Spleen (tissue), 11 donors: ENCODE measurements around the gene WASF2. TPM values are rescaled to one million over a fixed set of nuclear protein-coding genes. Genes with fewer than 3 reads are reported as not detected.

Experiments used
- DNase-seq: peaks from one replicate; pipeline ENCODE4 v3.0.0-alpha.2; 2020
- H3K27ac ChIP-seq, 8 donors: fragments of 200-600 bp; sonication (generic) in 7 of 8; 1 replicate in 4 of 8; 2 replicates in 4 of 8; pipeline versions ENCODE4 v1.5.0 to v1.8.0; 2016 to 2021; ENCODE audit warnings: inconsistent platforms in 4 of 8, mild to moderate bottlenecking in 4 of 8, moderate library complexity in 1 of 8
- H3K27me3 ChIP-seq, 7 donors: fragments of 200-600 bp; sonication (generic) in 6 of 7; replicated peaks in 1 of 7; 1 replicate in 4 of 7; 2 replicates in 3 of 7; pipeline versions ENCODE4 v1.5.0 to v1.8.0; 2016 to 2021; ENCODE audit warnings: inconsistent platforms in 3 of 7, mild to moderate bottlenecking in 1 of 7
- H3K36me3 ChIP-seq, 6 donors: fragments of 200-600 bp; sonication (generic) in 5 of 6; 1 replicate in 4 of 6; 2 replicates in 2 of 6; pipeline versions ENCODE4 v1.5.0 to v1.8.0; 2016 to 2021; ENCODE audit warnings: inconsistent platforms in 2 of 6
- H3K4me1 ChIP-seq, 6 donors: fragments of 200-600 bp; sonication (generic) in 5 of 6; 1 replicate in 3 of 6; 2 replicates in 3 of 6; pipeline versions ENCODE4 v1.5.0 to v1.8.0; 2016 to 2021; ENCODE audit warnings: inconsistent platforms in 3 of 6
- H3K4me3 ChIP-seq, 8 donors: fragments of 200-600 bp; sonication (generic) in 7 of 8; 1 replicate in 4 of 8; 2 replicates in 4 of 8; pipeline versions ENCODE4 v1.5.0 to v1.8.0; 2016 to 2021; ENCODE audit warnings: inconsistent platforms in 4 of 8, mild to moderate bottlenecking in 4 of 8, moderate library complexity in 2 of 8
- H3K9me3 ChIP-seq, 8 donors: fragments of 200-600 bp; sonication (generic) in 7 of 8; 1 replicate in 4 of 8; 2 replicates in 4 of 8; pipeline versions ENCODE4 v1.5.0 to v1.8.0; 2016 to 2021; ENCODE audit warnings: inconsistent platforms in 4 of 8
- CTCF ChIP-seq, 11 experiments: fragments of 200-600 bp in 7 of 11; fragments of 450-650 bp in 4 of 11; sonication (generic) in 4 of 11; IDR thresholded peaks in 8 of 11; conservative IDR thresholded peaks in 3 of 11; 1 replicate in 7 of 11; 2 replicates in 4 of 11; pipeline versions ENCODE4 v1.4.0 to v1.8.0; 2016 to 2021; ENCODE audit warnings: antibody characterized with exemption in 11 of 11, inconsistent platforms in 4 of 11, mild to moderate bottlenecking in 1 of 11
- POLR2A ChIP-seq, 3 donors: fragments of 450-650 bp; IDR thresholded peaks; one replicate each; pipeline ENCODE4 v1.5.1; 2017; ENCODE audit warnings: antibody characterized with exemption in 3 of 3, mild to moderate bottlenecking in 1 of 3
- POLR2AphosphoS5 ChIP-seq, 3 donors: sonication (generic); formaldehyde crosslinking; IDR thresholded peaks; one replicate each; pipeline ENCODE4 v1.5.1; 2017; ENCODE audit warnings: antibody characterized with exemption in 3 of 3
- WGBS, 5 donors: extraction: QIAGEN DNeasy Blood & Tissue Kit in 3 of 5; methylation state at CpG; one replicate each; pipeline versions ENCODE4 v1.1.5 to v1.1.7; 2013 to 2018; 5-methylcytosine and 5-hydroxymethylcytosine counted together
- intact Hi-C: fragments of 100-400 bp; cut with DNase I; formaldehyde crosslinking; loops from one replicate; pipeline ENCODE4 v1.15.0; 2023; ENCODE audit warnings: low total_unique reads
- polyA plus RNA-seq, 3 donors: library from polyadenylated mRNA; stranded (reverse); fragments of 200-250 nt; gene quantifications; one replicate each; pipeline ENCODE4 v1.2.1, GENCODE V29; 2013
- total RNA-seq, 7 donors: library from RNA; depleted of rRNA in 3 of 7; stranded (reverse); fragments of >200 nt in 3 of 7; fragmentation: NEBNext Ultra II Directional in 4 of 7; extraction: Animal tissue kit (Norgen Biotek cat#: 25700) in 4 of 7; gene quantifications; one replicate each; pipeline versions ENCODE4 v1.1.0 to v1.2.1, GENCODE V29; 2016 to 2021
- donor health status: healthy with polysubstance abuse.
- donor health status: DM: no; HTN: no; CAD: no; lungs with moderate emphysema.
- donor health status: DM: no; HTN: no; CAD: no.
- donor health status: Bipolar disorder and iron deficiency.
- donor health status: healthy.
- donor health status: DM: no; HTN: no; CAD: no.
- donor health status: DM: yes; HTN: yes; CAD: no.

Gene WASF2
- total and polyA plus RNA-seq, 10 donors, result 17.2 to 196 (median 95.6) TPM

DNA sequence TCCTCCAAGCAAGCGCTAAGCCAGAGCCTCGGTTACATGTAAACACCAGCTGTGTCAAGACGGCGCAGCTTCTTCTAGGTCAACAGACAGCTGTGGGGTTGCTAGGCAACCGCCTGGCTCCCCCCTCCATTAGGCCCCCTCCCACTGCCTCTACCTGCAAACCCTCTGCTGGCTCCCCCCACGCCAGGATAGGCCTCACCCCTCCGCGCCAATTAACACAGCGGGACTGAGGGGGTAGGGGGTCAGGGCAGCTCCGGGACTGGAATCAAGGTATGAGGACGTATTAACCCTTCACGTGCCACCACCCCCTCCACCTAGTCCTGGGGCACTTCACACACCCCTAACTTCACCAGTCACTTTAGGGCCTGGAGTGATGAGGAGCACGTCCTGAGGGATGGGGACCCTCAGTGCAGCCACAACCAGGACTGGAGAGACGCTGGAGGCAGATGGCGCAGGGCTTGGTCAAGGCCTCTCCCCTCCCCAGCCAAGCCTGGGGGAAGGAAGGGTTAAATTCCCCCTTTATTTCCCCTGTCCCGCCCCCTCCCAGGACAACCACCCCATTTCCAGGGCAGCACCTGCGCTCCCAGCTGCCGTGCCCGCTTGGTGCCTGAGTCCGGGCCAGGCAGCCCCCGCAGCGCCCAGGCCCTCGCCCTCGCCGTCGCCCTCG, 37.4 kb upstream of the WASF2 start:
- peak overlapping the region in 7 of 8 donors; percentile 26 to 67 (median 43) for H3K4me3 ChIP-seq
- H3K9me3 ChIP-seq, result no peaks in the 10 kb centered on the region
- no peak for DNase-seq
- H3K4me1 ChIP-seq, result peaks cover 41 to 89% (median 72%) of the 10 kb centered on the region in 6 donors
- intact Hi-C loops, result no loop called here
- peaks cover 0 to 3% (median 0%) of the 10 kb centered on the region in 6 donors for H3K36me3 ChIP-seq
- H3K27me3 ChIP-seq, result peaks cover 0 to 15% (median 0%) of the 10 kb centered on the region in 7 donors
- H3K27ac ChIP-seq, result peak overlapping the region in 7 of 8 donors; percentile 60 to 85 (median 81)
- 24 to 42% (median 28%) methylated on average over 8 to 27 of the region's 27 CpGs for WGBS, 5 donors
- TF ChIP-seq POLR2A (IDR thresholded peaks at IDR 0.05), result no peak
- TF ChIP-seq CTCF (IDR thresholded peaks at IDR 0.05 in 8 of 11, conservative IDR thresholded peaks at IDR 0.05 in 3 of 11), result no peak
- TF ChIP-seq POLR2AphosphoS5 (IDR thresholded peaks at IDR 0.05), result peak in 1 of 3 donors; percentile 34

DNA sequence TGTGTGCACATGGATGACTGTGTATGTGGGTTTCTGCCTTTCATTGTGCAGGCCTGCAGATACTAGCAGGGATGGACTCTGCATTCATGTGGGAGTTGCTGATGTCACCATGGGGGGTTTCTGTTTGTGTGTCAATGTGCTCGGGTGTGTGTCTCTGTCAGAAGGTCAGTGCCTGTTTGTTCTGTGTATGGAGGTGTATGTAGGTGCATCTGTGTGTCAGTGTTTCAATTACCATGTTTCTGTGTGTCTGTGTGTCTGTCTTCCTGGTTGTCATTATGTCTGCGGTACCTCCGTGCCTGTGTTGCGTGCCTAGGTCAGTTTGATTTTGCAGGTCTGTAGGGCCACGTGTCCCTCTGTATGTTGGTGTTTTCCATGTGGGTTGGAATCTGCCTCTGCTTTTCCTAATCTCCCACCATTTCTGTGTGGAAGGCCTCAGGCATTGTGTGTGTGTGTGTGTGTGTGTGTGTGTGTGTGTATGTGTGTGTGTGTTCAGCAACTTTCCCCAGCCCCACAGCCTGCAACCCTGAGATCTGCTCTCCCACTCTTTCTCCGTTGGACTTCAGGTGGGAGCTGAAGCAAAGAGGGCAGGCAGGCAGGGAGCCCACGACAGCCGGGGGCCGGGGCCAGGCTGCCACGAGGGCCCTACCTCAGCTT, 36.7 kb upstream of the WASF2 start:
- intact Hi-C loops, result no loop called here
- Histone ChIP-seq H3K9me3 (no peaks in the 10 kb centered on the region), H3K4me1 (peaks cover 42 to 95% (median 79%) of the 10 kb centered on the region in 6 donors), H3K27me3 (peaks cover 0 to 15% (median 0%) of the 10 kb centered on the region in 7 donors), H3K27ac (peak overlapping the region in 7 of 8 donors; percentile 60 to 85 (median 81)), H3K36me3 (no peaks in the 10 kb centered on the region), H3K4me3 (peak overlapping the region in 6 of 8 donors; percentile 12 to 67 (median 41))
- WGBS, 5 donors, result 36 to 54% (median 45%) methylated on average over 6 to 10 of the region's 10 CpGs
- no peak for DNase-seq
- TF ChIP-seq POLR2A (IDR thresholded peaks at IDR 0.05), result no peak

DNA sequence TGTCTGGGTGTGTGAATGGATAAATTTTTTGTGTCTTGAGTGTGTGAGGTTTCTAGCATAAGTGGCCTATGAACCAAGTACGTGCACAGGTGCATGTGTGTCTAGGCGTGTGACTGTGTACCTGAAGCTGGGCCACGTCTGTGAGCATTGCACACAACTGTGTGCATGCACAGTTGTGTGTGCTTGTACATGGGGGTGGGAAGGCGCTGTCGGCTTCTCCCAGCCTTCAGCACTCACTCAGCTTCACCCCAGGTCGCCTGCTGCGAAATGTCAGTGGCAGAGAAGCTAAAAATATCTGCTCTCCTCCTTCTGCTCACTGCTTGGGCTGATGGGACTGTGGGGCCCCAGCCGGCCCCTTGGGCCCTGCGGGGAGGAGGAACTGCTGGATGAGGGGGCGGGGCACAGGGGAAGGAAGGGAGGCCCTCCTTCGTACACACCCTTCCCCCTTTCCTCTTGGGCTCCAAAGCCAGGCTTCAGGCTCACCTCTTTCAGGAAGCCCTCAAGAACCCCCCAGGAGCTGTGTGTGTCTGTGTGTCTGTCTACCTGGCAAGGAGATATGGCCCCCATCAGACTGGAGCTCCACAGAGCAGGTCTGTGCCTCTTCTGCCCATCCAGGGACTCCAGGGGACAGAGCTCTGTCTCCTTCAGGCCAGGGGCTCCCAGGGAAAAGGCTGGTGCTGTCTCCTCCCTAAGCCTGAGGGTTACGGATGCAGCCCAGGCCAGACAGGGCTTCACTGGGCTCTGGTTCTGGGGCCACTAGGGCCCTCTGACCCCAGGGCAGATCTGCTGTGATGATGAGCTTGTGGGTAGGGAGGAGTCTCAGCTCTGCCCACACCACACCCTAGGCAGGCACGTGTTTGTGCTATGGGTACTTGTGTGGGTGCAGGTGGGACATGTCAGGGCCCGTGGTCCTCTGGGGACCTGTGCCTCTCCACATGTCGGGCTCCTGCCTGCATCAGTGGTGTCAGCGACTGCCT, 35.6 kb upstream of the WASF2 start:
- Histone ChIP-seq H3K27ac (peak overlapping the region; percentile 22 to 85 (median 80)), H3K36me3 (no peaks in the 10 kb centered on the region), H3K4me3 (peak overlapping the region in 7 of 8 donors; percentile 12 to 67 (median 19)), H3K27me3 (peaks cover 0 to 18% (median 0%) of the 10 kb centered on the region in 7 donors), H3K4me1 (peaks cover 49 to 100% (median 84%) of the 10 kb centered on the region in 6 donors), H3K9me3 (no peaks in the 10 kb centered on the region)
- intact Hi-C loops, result no loop called here
- peak; percentile 92 for DNase-seq
- TF ChIP-seq POLR2AphosphoS5 (IDR thresholded peaks at IDR 0.05) (peak; percentile 11 to 72 (median 64)), CTCF (IDR thresholded peaks at IDR 0.05 in 8 of 11, conservative IDR thresholded peaks at IDR 0.05 in 3 of 11) (no peak)
- WGBS, 5 donors, result 18 to 24% (median 20%) methylated on average over 10 to 16 of the region's 16 CpGs

- no peaks in the 10 kb centered on the region for H3K9me3 ChIP-seq
- H3K36me3 ChIP-seq, result no peaks in the 10 kb centered on the region
- WGBS, 5 donors, result 60 to 67% (median 66%) methylated on average over 8 of the region's 8 CpGs
- intact Hi-C loops, result no loop called here
- TF ChIP-seq POLR2A (IDR thresholded peaks at IDR 0.05) (no peak), CTCF (IDR thresholded peaks at IDR 0.05 in 8 of 11, conservative IDR thresholded peaks at IDR 0.05 in 3 of 11) (no peak), POLR2AphosphoS5 (IDR thresholded peaks at IDR 0.05) (no peak)
- DNase-seq, result no peak
- peaks cover 61 to 100% (median 91%) of the 10 kb centered on the region in 6 donors for H3K4me1 ChIP-seq
- H3K4me3 ChIP-seq, result peak overlapping the region in 2 of 8 donors; percentile 19 to 56
- peaks cover 0 to 14% (median 0%) of the 10 kb centered on the region in 7 donors for H3K27me3 ChIP-seq
- H3K27ac ChIP-seq, result peak overlapping the region; percentile 38 to 85 (median 56)
These were observed 33.5 kb upstream of the WASF2 start for GRCh38 chr1:27523337-27524020.
